NB4 (cell line): ENCODE measurements around the gene BLOC1S1.
A peak's percentile ranks its signal among the peaks of the same experiment; 100 is the strongest.

Experiments
- DNase-seq: peaks from one replicate; pipeline ENCODE4 v3.0.0; 2010; ENCODE audit warnings: low read depth
- H3K4me3 ChIP-seq: one replicate; pipeline ENCODE4 v1.5.1; 2011; ENCODE audit warnings: mild to moderate bottlenecking, low read depth, low read length, moderate library complexity
- MAX ChIP-seq: IDR thresholded peaks from 2 replicates; pipeline ENCODE4 v1.6.1; 2011; ENCODE audit warnings: low read depth, low read length
- MYC ChIP-seq: IDR thresholded peaks from 2 replicates; pipeline ENCODE4 v1.6.1; 2011; ENCODE audit warnings: low read depth, low read length
- POLR2A ChIP-seq: IDR thresholded peaks from 2 replicates; pipeline ENCODE4 v1.6.1; 2011; ENCODE audit warnings: mild to moderate bottlenecking; ENCODE audit not compliant: insufficient read length; ENCODE audit errors: extremely low read depth
- TF ChIP-seq, protein P1 (sequence below): IDR thresholded peaks from one replicate; pipeline ENCODE4 v1.5.1; 2012; ENCODE audit warnings: low read depth, low read length

BLOC1S1 gene

DNA sequence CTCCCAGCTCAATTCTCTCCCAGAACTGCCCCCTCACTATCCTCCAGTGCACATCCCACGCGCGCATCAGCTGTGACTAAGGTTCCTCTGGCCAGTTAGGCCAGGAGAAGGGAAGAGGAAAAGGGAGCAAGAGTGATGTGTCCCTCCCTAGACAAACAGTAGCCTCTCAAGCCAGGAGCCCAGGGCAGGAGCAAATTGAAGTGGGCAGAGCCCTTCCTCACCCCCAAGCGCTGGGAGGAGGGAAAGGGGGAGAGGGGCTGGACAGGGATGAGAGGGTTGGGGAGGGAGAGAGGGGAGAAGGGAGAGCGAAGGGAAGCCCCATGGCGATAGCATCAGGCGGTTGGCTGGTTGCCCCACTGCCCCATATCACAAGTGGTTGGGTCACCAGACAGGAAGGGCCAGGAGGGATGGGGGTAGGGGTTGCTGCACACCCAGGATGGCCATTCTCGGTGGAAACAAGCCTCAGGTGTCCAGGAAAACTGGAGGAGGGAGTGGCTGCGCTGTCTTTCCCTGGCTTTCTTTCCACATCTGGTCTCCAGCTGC lies 11.9 kb downstream of the BLOC1S1 start:
- DNase-seq, result peak; percentile 51
- no peak for TF ChIP-seq MYC
- no peak for TF ChIP-seq POLR2A
- no peak for TF ChIP-seq MAX
- TF ChIP-seq, protein P1, sequence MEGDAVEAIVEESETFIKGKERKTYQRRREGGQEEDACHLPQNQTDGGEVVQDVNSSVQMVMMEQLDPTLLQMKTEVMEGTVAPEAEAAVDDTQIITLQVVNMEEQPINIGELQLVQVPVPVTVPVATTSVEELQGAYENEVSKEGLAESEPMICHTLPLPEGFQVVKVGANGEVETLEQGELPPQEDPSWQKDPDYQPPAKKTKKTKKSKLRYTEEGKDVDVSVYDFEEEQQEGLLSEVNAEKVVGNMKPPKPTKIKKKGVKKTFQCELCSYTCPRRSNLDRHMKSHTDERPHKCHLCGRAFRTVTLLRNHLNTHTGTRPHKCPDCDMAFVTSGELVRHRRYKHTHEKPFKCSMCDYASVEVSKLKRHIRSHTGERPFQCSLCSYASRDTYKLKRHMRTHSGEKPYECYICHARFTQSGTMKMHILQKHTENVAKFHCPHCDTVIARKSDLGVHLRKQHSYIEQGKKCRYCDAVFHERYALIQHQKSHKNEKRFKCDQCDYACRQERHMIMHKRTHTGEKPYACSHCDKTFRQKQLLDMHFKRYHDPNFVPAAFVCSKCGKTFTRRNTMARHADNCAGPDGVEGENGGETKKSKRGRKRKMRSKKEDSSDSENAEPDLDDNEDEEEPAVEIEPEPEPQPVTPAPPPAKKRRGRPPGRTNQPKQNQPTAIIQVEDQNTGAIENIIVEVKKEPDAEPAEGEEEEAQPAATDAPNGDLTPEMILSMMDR, result no peak
- peak overlapping the region; percentile 67 for H3K4me3 ChIP-seq

DNA sequence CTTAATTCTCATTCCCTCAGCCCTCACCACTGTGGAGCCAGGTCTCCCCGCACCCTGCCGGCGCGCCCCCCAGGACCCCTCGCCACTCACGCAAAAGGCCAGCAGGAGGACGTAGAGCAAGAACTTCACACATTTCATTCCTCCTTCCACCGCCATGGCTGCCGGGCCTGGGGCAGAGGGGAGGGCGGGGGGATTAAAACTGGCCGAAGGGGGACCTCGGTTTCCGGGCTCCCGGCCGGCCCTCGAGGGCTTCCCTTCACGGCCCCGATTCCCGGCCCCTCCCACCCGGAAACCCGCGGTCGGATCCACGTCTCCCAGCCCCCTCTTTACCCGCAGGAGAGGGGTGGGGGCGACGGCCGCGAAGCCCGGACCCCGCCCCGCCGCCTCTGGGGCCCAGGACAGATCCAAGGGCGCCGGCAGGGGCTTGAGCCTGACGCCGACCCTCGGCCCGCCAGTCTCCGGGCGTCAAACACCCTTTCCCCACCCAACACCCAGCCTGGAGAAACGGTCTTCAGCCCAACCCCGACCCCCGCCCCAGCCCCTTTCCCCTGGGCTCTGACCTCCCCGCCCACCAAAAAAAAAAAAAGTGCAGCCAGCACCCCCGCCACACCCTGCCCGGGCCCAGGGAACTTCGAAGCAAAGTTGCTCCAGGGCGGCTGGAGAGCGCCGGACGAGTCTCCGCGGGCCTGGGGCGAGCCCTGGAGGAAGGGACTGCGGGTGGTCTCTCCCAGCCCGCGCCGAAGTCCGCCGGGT lies 12.5 kb downstream of the BLOC1S1 start:
- TF ChIP-seq MAX (no peak), POLR2A (no peak), MYC (no peak)
- TF ChIP-seq, protein P1, result no peak

DNA sequence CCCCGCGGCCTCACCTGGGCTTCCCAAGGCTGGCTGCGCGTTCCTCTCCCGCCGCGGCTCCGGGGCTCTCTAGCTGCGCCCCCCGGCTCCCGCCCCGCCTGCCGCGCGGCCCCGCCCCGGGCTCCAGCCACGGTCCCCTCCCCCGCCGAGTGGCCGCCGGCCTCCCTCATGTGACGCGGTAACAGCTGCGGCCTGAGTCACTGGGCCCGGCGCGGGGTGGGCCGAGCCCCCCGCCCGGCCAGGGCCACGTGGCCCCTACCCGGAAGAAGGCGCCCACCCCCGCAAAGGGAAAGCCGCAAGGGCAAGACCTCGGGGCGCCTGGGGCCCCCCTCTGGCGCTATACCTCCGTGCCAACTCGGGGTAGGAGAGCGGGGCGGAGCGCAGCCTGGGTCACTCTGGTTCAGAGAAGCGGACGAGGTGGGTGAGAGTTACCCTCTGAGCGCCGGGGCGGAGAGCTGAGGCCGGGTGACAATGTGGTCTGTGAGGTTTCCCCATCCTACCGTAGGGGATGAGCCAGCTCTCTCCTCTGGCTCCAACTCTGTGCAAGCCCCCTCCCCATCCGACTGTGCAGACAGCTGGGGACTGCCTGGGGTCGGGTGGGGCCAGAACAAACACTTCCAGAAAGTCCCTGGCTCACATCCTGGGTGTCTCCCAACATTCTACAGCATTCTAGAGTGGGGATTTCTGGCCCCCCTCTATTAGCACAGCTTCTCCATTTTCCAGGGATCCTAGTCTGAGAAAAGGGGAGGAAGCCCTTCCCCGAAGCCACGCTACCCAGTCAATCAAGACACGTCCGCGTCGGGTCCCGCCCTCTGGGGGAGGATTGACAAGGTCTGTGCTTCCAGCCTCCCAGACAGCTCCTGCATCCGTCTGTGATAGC lies 13.3 kb downstream of the BLOC1S1 start, which contains the start of gene CD63:
CD63 (minus strand) TSS at position 71 of the 880 bp plus-strand sequence. CDS start 668 bp downstream, outside the sequence.
- peak; percentile 95 for DNase-seq
- TF ChIP-seq, protein P1, result no peak
- TF ChIP-seq MAX (peak; percentile 96), POLR2A (peak; percentile 50), MYC (peak; percentile 95)
- peak within 1 kb of the TSS; percentile 75 for H3K4me3 ChIP-seq

More for the DNA sequence above, 12.5 kb downstream of the BLOC1S1 start:
- DNase-seq, result peak; percentile 75
- H3K4me3 ChIP-seq, result peak overlapping the region; percentile 67

GRCh38 chr12:55729819-55730818 lies 14.3 kb downstream of the BLOC1S1 start:
- peak; percentile 89 for DNase-seq
- no peak for TF ChIP-seq POLR2A
- TF ChIP-seq MYC, result peak; percentile 85
- peak; percentile 77 for TF ChIP-seq MAX
- TF ChIP-seq, protein P1, result peak; percentile 42
- H3K4me3 ChIP-seq, result peak overlapping the region; percentile 75

DNA sequence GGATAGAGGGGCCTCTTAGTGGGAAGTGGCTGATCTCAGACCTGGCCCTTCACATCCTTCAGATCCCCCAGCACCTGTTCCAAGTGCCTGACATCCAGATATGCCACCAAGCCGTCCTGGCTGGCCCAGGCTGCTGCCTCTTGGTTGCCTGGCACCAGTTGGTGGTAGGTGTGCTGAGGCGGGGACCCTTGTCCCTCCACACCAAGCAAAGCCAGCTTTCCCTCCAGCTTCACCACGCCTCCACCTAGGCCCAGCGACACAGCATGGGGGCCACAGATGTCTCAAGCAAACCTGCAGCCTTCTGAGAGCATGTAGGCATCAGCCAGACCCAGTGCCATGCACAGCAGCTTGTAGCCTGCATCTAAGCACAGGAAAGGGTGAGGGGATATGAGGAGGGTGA lies 16.4 kb downstream of the BLOC1S1 start:
- no peak overlapping the region for H3K4me3 ChIP-seq
- no peak for DNase-seq
- TF ChIP-seq, protein P1, result no peak
- TF ChIP-seq MAX (no peak), MYC (no peak), POLR2A (no peak)
